Prostate gland (tissue), 2 donors: ENCODE results near the gene COPE.

Experiments used
- POLR2A ChIP-seq: fragments of 450-650 bp; IDR thresholded peaks from one replicate; pipeline ENCODE4 v1.6.1; 2016; ENCODE audit warnings: antibody characterized with exemption, mild to moderate bottlenecking
- POLR2AphosphoS5 ChIP-seq: sonication (generic); formaldehyde crosslinking; IDR thresholded peaks from one replicate; pipeline ENCODE4 v1.6.1; 2017; ENCODE audit warnings: antibody characterized with exemption
- TF ChIP-seq, protein P1 (sequence below), 4 experiments: fragments of 200-600 bp in 2 of 4; fragments of 450-650 bp in 2 of 4; sonication (generic) in 2 of 4; IDR thresholded peaks; 1 replicate in 3 of 4; 2 replicates in 1 of 4; pipeline ENCODE4 v1.5.1; 2016 to 2019; ENCODE audit warnings: antibody characterized with exemption in 4 of 4, mild to moderate bottlenecking in 2 of 4, moderate library complexity in 2 of 4

DNA sequence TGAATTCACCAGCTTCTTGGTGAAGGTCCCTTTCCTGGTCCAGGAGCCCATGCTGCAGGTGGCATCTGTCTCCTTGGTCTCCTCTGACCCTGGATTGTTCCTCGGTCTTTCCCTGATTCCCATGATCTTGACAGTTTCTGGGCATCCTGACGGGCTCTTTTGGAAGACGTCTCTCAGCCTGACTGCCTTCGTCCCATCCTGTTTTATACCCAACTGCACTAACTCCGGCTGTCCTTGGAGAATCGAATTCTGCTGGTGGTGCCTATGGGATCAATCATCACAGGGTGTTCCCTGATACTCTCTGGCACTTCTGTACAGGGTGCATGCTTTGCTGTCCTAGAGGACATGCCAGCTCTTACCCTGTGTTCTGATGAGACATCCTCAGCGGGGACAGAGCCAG is 42.3 kb downstream of the COPE start:
- TF ChIP-seq, protein P1, sequence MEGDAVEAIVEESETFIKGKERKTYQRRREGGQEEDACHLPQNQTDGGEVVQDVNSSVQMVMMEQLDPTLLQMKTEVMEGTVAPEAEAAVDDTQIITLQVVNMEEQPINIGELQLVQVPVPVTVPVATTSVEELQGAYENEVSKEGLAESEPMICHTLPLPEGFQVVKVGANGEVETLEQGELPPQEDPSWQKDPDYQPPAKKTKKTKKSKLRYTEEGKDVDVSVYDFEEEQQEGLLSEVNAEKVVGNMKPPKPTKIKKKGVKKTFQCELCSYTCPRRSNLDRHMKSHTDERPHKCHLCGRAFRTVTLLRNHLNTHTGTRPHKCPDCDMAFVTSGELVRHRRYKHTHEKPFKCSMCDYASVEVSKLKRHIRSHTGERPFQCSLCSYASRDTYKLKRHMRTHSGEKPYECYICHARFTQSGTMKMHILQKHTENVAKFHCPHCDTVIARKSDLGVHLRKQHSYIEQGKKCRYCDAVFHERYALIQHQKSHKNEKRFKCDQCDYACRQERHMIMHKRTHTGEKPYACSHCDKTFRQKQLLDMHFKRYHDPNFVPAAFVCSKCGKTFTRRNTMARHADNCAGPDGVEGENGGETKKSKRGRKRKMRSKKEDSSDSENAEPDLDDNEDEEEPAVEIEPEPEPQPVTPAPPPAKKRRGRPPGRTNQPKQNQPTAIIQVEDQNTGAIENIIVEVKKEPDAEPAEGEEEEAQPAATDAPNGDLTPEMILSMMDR (IDR thresholded peaks at IDR 0.05): no peak
- no peak for TF ChIP-seq POLR2A
- TF ChIP-seq POLR2AphosphoS5: no peak
